HCT116 (cell line): ENCODE results near the gene HDAC8. TPM values are rescaled to one million over a fixed set of nuclear protein-coding genes. Genes with fewer than 3 reads are reported as not detected.

Experiments
- ATAC-seq: fragments of 200-7000 bp; cut with Tn5 transposase; 2 replicates; pipeline ENCODE4 v1.9.1; 2020; ENCODE audit warnings: mild to moderate bottlenecking, moderate library complexity
- BruUV-seq: library from RNA; stranded (reverse); fragments of 400-500 nt; replicated peaks from 2 replicates; lab custom pipeline; 2021; lab: Mats Ljungman, UMichigan
- CTCF ChIA-PET: fragments of 300-600 bp; sonication (Branson Sonifier 250); formaldehyde crosslinking; loops from one replicate; lab custom pipeline; 2021; ENCODE audit warnings: antibody characterized with exemption; lab: Charles Lee
- POLR2A ChIA-PET: fragments of 300-600, 350-600 bp; sonication (Branson Sonifier 250); formaldehyde crosslinking; loops from one replicate; lab custom pipeline; 2021; ENCODE audit warnings: antibody characterized with exemption; lab: Charles Lee
- RAD21 ChIA-PET, 2 experiments: fragments of 300-600 bp; sonication (Branson Sonifier 250); formaldehyde crosslinking; loops; one replicate each; lab custom pipeline; 2023; ENCODE audit warnings: low total read pairs in 2 of 2; ENCODE audit not compliant: uncharacterized antibody in 2 of 2, unreplicated experiment in 2 of 2, low non-redundant PET in 1 of 2; lab: Charles Lee
- DNase-seq: peaks from one replicate; pipeline ENCODE4 v3.0.0-alpha.2; 2010; ENCODE audit warnings: low read depth, low spot score
- H2AFZ ChIP-seq: fragments of 200-600 bp; shearing (Covaris generic), sonication (generic); 2 replicates; pipeline ENCODE4 v1.6.1; 2017; ENCODE audit warnings: low read depth, mixed run types, mixed read lengths, antibody characterized with exemption, low read length; ENCODE audit not compliant: poor library complexity, severe bottlenecking
- H3K27ac ChIP-seq: 2 replicates; pipeline ENCODE4 v1.5.1; 2012; ENCODE audit warnings: low read depth, low read length
- H3K27me3 ChIP-seq: fragments of 200-600 bp; sonication (generic); 2 replicates; pipeline ENCODE4 v1.6.1; 2016; ENCODE audit warnings: mixed run types, low read length, mixed read lengths; ENCODE audit not compliant: insufficient read depth
- H3K36me3 ChIP-seq, 2 experiments: fragments of 200-500 bp in 1 of 2; fragments of 200-600 bp in 1 of 2; sonication (Bioruptor generic) in 1 of 2; sonication (generic) in 1 of 2; 2 replicates each; pipeline versions ENCODE4 v1.5.1 to v1.6.1; 2014 to 2016; ENCODE audit warnings: low read length in 2 of 2, inconsistent platforms in 1 of 2, mixed read lengths in 1 of 2, mixed run types in 1 of 2; ENCODE audit not compliant: insufficient read depth in 2 of 2, control insufficient read depth in 1 of 2
- H3K4me1 ChIP-seq, 2 experiments: fragments of 200-600 bp in 1 of 2; sonication (generic) in 1 of 2; 2 replicates each; pipeline versions ENCODE4 v1.5.1 to v1.6.1; 2012 to 2017; ENCODE audit warnings: low read length in 2 of 2, inconsistent platforms in 1 of 2, mild to moderate bottlenecking in 1 of 2, mixed read lengths in 1 of 2, mixed run types in 1 of 2, moderate library complexity in 1 of 2; ENCODE audit not compliant: insufficient read depth in 2 of 2, control insufficient read depth in 1 of 2
- H3K4me2 ChIP-seq: fragments of 200-600 bp; sonication (generic); 2 replicates; pipeline ENCODE4 v1.6.1; 2017; ENCODE audit warnings: mixed run types, low read length, mixed read lengths
- H3K4me3 ChIP-seq, 2 experiments: fragments of 200-600 bp in 1 of 2; sonication (generic) in 1 of 2; replicated peaks in 1 of 2; 2 replicates each; pipeline ENCODE4 v1.5.1; 2011 to 2016; ENCODE audit warnings: low read length in 2 of 2, control low read depth in 1 of 2, low read depth in 1 of 2, mild to moderate bottlenecking in 1 of 2, mixed read lengths in 1 of 2, mixed run types in 1 of 2
- H3K79me2 ChIP-seq: fragments of 200-600 bp; sonication (generic); 2 replicates; pipeline ENCODE4 v1.6.1; 2017; ENCODE audit warnings: mild to moderate bottlenecking, mixed run types, low read length, moderate library complexity, mixed read lengths; ENCODE audit not compliant: insufficient read depth
- H3K9ac ChIP-seq: fragments of 200-600 bp; sonication (generic); 2 replicates; pipeline ENCODE4 v1.6.1; 2016; ENCODE audit warnings: low read length, mixed read lengths
- H3K9me2 ChIP-seq: fragments of 200-600 bp; sonication (generic), shearing (Covaris generic); 2 replicates; pipeline ENCODE4 v1.6.1; 2017; ENCODE audit warnings: mixed run types, mild to moderate bottlenecking, moderate library complexity; ENCODE audit not compliant: insufficient read depth
- H3K9me3 ChIP-seq, 2 experiments: fragments of 200-500 bp in 1 of 2; fragments of 200-600 bp in 1 of 2; sonication (Bioruptor generic) in 1 of 2; sonication (generic) in 1 of 2; 2 replicates each; pipeline ENCODE4 v1.6.1; 2014 to 2017; ENCODE audit warnings: low read length in 2 of 2, mixed read lengths in 2 of 2, inconsistent platforms in 1 of 2, low read depth in 1 of 2, mild to moderate bottlenecking in 1 of 2, mixed run types in 1 of 2, moderate library complexity in 1 of 2; ENCODE audit not compliant: control insufficient read depth in 1 of 2, insufficient read depth in 1 of 2
- H4K20me1 ChIP-seq: fragments of 200-600 bp; sonication (generic), shearing (Covaris generic); 2 replicates; pipeline ENCODE4 v1.6.1; 2017; ENCODE audit warnings: mixed run types, mild to moderate bottlenecking, moderate library complexity; ENCODE audit not compliant: insufficient read depth
- CTCF ChIP-seq, 3 experiments: fragments of 200-600 bp in 1 of 3; sonication (generic) in 1 of 3; IDR thresholded peaks in 2 of 3; conservative IDR thresholded peaks in 1 of 3; 2 replicates each; pipeline ENCODE4 v1.5.1; 2012 to 2017; ENCODE audit warnings: low read depth in 2 of 3, low read length in 2 of 3, antibody characterized with exemption in 1 of 3, borderline replicate concordance in 1 of 3, control low read depth in 1 of 3, mild to moderate bottlenecking in 1 of 3, mixed read lengths in 1 of 3, mixed run types in 1 of 3, moderate library complexity in 1 of 3; ENCODE audit not compliant: insufficient read depth in 1 of 3
- EGR1 ChIP-seq: IDR thresholded peaks from 2 replicates; pipeline ENCODE4 v1.6.1; 2012; ENCODE audit warnings: low read depth
- ELF1 ChIP-seq: IDR thresholded peaks from 2 replicates; pipeline ENCODE4 v1.6.1; 2012; ENCODE audit warnings: low read depth, borderline replicate concordance
- EZH2 ChIP-seq: fragments of 200-600 bp; sonication (generic); IDR thresholded peaks from 2 replicates; pipeline ENCODE4 v1.6.1; 2017; ENCODE audit warnings: antibody characterized with exemption, mixed run types
- EZH2phosphoT487 ChIP-seq: fragments of 200-600 bp; IDR thresholded peaks from 2 replicates; pipeline ENCODE4 v1.6.1; 2018; ENCODE audit warnings: antibody characterized with exemption, borderline replicate concordance
- FOSL1 ChIP-seq: IDR thresholded peaks from 2 replicates; pipeline ENCODE4 v1.6.1; 2012; ENCODE audit warnings: low read depth
- MAX ChIP-seq: IDR thresholded peaks from 2 replicates; pipeline ENCODE4 v1.6.1; 2012
- POLR2A ChIP-seq: IDR thresholded peaks from 2 replicates; pipeline ENCODE4 v1.7.0; 2011; ENCODE audit warnings: borderline replicate concordance; ENCODE audit not compliant: insufficient read depth, insufficient read length; ENCODE audit errors: extremely low read depth
- POLR2AphosphoS5 ChIP-seq: IDR thresholded peaks from 2 replicates; pipeline ENCODE4 v1.6.1; 2011; ENCODE audit warnings: mild to moderate bottlenecking, low read depth, low read length, moderate library complexity
- RAD21 ChIP-seq: IDR thresholded peaks from 2 replicates; pipeline ENCODE4 v1.6.1; 2012; ENCODE audit warnings: low read depth, mild to moderate bottlenecking
- SIN3A ChIP-seq: IDR thresholded peaks from 2 replicates; pipeline ENCODE4 v1.6.1; 2012; ENCODE audit warnings: low read depth
- TCF7L2 ChIP-seq: IDR thresholded peaks from 2 replicates; pipeline ENCODE4 v1.7.0; 2011; ENCODE audit warnings: borderline replicate concordance, inconsistent platforms; ENCODE audit not compliant: insufficient read depth, insufficient read length; ENCODE audit errors: extremely low read depth
- YY1 ChIP-seq: IDR thresholded peaks from 2 replicates; pipeline ENCODE4 v1.6.1; 2011; ENCODE audit warnings: low read length, low read depth, moderate library complexity, mild to moderate bottlenecking; ENCODE audit not compliant: insufficient replicate concordance; ENCODE audit errors: extremely low read depth
- ZFX ChIP-seq: fragments of 450-650 bp; IDR thresholded peaks from 2 replicates; pipeline ENCODE4 v1.6.1; 2017
- ZNF274 ChIP-seq: fragments of 200-500 bp; sonication (Bioruptor generic); IDR thresholded peaks from 2 replicates; pipeline ENCODE4 v1.6.1; 2014; ENCODE audit warnings: mild to moderate bottlenecking, low read depth, low read length, inconsistent platforms
- intact Hi-C: fragments of 100-400 bp; cut with micrococcal nuclease; formaldehyde crosslinking; loops from 2 replicates; pipeline ENCODE4 v1.10.0; 2022
- total RNA-seq: library from RNA; stranded (reverse); gene quantifications from one replicate; pipeline ENCODE4 v1.2.1, GENCODE V29; 2021; ENCODE audit not compliant: unreplicated experiment
- TF ChIP-seq, protein P1 (sequence below): IDR thresholded peaks from 2 replicates; pipeline ENCODE4 v1.6.1; 2011; ENCODE audit warnings: mild to moderate bottlenecking, low read length, moderate library complexity; ENCODE audit not compliant: insufficient replicate concordance; ENCODE audit errors: extremely low read depth
- TF ChIP-seq, protein P2 (sequence below): IDR thresholded peaks from 2 replicates; pipeline ENCODE4 v1.6.1; 2012; ENCODE audit warnings: low read depth

Gene HDAC8
- total RNA-seq, 1 experiment from 2014 or later, result 24.1 TPM

GRCh38 chrX:72395237-72395636 lies 177.4 kb downstream of the HDAC8 start (continued):
- TF ChIP-seq, protein P1, sequence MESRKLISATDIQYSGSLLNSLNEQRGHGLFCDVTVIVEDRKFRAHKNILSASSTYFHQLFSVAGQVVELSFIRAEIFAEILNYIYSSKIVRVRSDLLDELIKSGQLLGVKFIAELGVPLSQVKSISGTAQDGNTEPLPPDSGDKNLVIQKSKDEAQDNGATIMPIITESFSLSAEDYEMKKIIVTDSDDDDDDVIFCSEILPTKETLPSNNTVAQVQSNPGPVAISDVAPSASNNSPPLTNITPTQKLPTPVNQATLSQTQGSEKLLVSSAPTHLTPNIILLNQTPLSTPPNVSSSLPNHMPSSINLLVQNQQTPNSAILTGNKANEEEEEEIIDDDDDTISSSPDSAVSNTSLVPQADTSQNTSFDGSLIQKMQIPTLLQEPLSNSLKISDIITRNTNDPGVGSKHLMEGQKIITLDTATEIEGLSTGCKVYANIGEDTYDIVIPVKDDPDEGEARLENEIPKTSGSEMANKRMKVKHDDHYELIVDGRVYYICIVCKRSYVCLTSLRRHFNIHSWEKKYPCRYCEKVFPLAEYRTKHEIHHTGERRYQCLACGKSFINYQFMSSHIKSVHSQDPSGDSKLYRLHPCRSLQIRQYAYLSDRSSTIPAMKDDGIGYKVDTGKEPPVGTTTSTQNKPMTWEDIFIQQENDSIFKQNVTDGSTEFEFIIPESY, result no peak
- TF ChIP-seq POLR2AphosphoS5 (no peak), EZH2phosphoT487 (no peak), SIN3A (no peak)

GRCh38 chrX:72394518-72395170 lies 178.0 kb downstream of the HDAC8 start:
- Histone ChIP-seq H3K9me3 (no peaks in the 10 kb centered on the region), H3K9me2 (no peaks in the 10 kb centered on the region), H2AFZ (no peak overlapping the region), H3K79me2 (no peaks in the 10 kb centered on the region), H4K20me1 (no peaks in the 10 kb centered on the region), H3K36me3 (no peaks in the 10 kb centered on the region), H3K4me2 (no peak overlapping the region), H3K4me1 (no peaks in the 10 kb centered on the region), H3K9ac (no peak overlapping the region), H3K27me3 (no peaks in the 10 kb centered on the region), H3K4me3 (no peak overlapping the region), H3K27ac (no peak overlapping the region)
- TF ChIP-seq POLR2AphosphoS5, result no peak
- TF ChIP-seq SIN3A, result no peak
- TF ChIP-seq ELF1, result no peak
- TF ChIP-seq CTCF (IDR thresholded peaks at IDR 0.05 in 2 of 3, conservative IDR thresholded peaks at IDR 0.05 in 1 of 3; ENCODE audit: borderline replicate concordance in 1 of 3, insufficient read depth in 1 of 3, low read depth in 2 of 3, low read length in 2 of 3), result no peak
- TF ChIP-seq, protein P2, sequence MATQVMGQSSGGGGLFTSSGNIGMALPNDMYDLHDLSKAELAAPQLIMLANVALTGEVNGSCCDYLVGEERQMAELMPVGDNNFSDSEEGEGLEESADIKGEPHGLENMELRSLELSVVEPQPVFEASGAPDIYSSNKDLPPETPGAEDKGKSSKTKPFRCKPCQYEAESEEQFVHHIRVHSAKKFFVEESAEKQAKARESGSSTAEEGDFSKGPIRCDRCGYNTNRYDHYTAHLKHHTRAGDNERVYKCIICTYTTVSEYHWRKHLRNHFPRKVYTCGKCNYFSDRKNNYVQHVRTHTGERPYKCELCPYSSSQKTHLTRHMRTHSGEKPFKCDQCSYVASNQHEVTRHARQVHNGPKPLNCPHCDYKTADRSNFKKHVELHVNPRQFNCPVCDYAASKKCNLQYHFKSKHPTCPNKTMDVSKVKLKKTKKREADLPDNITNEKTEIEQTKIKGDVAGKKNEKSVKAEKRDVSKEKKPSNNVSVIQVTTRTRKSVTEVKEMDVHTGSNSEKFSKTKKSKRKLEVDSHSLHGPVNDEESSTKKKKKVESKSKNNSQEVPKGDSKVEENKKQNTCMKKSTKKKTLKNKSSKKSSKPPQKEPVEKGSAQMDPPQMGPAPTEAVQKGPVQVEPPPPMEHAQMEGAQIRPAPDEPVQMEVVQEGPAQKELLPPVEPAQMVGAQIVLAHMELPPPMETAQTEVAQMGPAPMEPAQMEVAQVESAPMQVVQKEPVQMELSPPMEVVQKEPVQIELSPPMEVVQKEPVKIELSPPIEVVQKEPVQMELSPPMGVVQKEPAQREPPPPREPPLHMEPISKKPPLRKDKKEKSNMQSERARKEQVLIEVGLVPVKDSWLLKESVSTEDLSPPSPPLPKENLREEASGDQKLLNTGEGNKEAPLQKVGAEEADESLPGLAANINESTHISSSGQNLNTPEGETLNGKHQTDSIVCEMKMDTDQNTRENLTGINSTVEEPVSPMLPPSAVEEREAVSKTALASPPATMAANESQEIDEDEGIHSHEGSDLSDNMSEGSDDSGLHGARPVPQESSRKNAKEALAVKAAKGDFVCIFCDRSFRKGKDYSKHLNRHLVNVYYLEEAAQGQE, result no peak
- no peak for TF ChIP-seq ZFX
- no peak for TF ChIP-seq MAX
- TF ChIP-seq FOSL1, result no peak
- TF ChIP-seq YY1, result no peak
- TF ChIP-seq TCF7L2, result no peak
- no peak for TF ChIP-seq ZNF274
- no peak for TF ChIP-seq POLR2A
- TF ChIP-seq EZH2, result no peak
- TF ChIP-seq RAD21, result no peak
- no peak for TF ChIP-seq EGR1
- ChIA-PET RAD21 (no interaction called here), POLR2A (no interaction called here), CTCF (no interaction called here)
- intact Hi-C loops, result no loop called here
- ATAC-seq, result no peak
- DNase-seq, result no peak
- BruUV-seq, result no TSS peak
